Measurements from ENCODE around the gene COCH. TPM values are rescaled to one million over a fixed set of nuclear protein-coding genes. Genes with fewer than 3 reads are reported as not detected.

Gene COCH
- total RNA-seq, 1 experiment from 2014 or later: 6.7 TPM

DNA sequence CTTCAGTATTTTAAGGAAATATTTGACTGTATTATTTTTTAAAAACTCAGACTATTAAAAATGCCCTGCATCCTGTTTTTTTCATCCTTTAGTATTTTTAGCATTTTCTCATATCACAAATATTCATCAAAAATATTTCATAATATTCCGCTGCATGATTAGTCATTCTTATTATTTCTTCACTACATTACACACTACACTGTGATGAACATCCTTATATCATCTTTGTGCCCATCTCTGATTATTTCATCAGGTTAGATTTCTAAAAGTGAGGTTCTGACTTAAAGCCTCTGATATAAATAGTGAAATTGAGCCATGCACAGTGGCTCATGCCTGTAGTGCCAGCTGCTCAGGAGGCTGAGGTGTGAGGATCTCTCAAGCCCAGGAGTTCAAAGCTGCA, 8.1 kb downstream of the COCH start:
- no peak overlapping the region for H3K4me2 ChIP-seq (ENCODE audit: low read length)
- no peak overlapping the region for H3K27ac ChIP-seq (ENCODE audit: low read depth, low read length)
- H4K20me1 ChIP-seq (ENCODE audit: insufficient read depth): no peaks in the 10 kb centered on the region
- BruUV-seq (replicated peaks): no TSS peak
- DNase-seq (ENCODE audit: low read depth, low spot score) (no peak), ATAC-seq (no peak)
- H3K9ac ChIP-seq (ENCODE audit: low read length): no peak overlapping the region
- H2AFZ ChIP-seq (ENCODE audit: low read depth, low read length, poor library complexity, severe bottlenecking): no peak overlapping the region
- ChIA-PET CTCF (no interaction called here), RAD21 (ENCODE audit: low non-redundant PET in 1 of 2, low total read pairs in 2 of 2, uncharacterized antibody in 2 of 2, unreplicated experiment in 2 of 2) (no interaction called here), POLR2A (no interaction called here)
- H3K4me3 ChIP-seq (replicated peaks in 1 of 2; ENCODE audit: low read depth in 1 of 2, low read length in 2 of 2): no peak overlapping the region
- no peaks in the 10 kb centered on the region for H3K79me2 ChIP-seq (ENCODE audit: insufficient read depth, low read length)
- H3K27me3 ChIP-seq (ENCODE audit: insufficient read depth, low read length): no peaks in the 10 kb centered on the region
- no peaks in the 10 kb centered on the region for H3K4me1 ChIP-seq (ENCODE audit: control insufficient read depth in 1 of 2, insufficient read depth in 2 of 2, low read length in 2 of 2)
- H3K9me3 ChIP-seq (ENCODE audit: control insufficient read depth in 1 of 2, insufficient read depth in 1 of 2, low read depth in 1 of 2, low read length in 2 of 2): no peaks in the 10 kb centered on the region
- intact Hi-C loops (cut with micrococcal nuclease): no loop called here
- TF ChIP-seq TCF7L2 (IDR thresholded peaks at IDR 0.05; ENCODE audit: borderline replicate concordance, extremely low read depth, insufficient read depth, insufficient read length): no peak
- TF ChIP-seq, protein P1, sequence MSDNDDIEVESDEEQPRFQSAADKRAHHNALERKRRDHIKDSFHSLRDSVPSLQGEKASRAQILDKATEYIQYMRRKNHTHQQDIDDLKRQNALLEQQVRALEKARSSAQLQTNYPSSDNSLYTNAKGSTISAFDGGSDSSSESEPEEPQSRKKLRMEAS (IDR thresholded peaks at IDR 0.05): no peak
- no peak for TF ChIP-seq EZH2phosphoT487 (IDR thresholded peaks at IDR 0.05; ENCODE audit: borderline replicate concordance)
- TF ChIP-seq YY1 (IDR thresholded peaks at IDR 0.05; ENCODE audit: extremely low read depth, insufficient replicate concordance, low read depth, low read length): no peak
- no peak for TF ChIP-seq CEBPB (IDR thresholded peaks at IDR 0.05; ENCODE audit: low read depth)
- TF ChIP-seq EZH2 (IDR thresholded peaks at IDR 0.05): no peak
- H3K36me3 ChIP-seq (ENCODE audit: control insufficient read depth in 1 of 2, insufficient read depth in 2 of 2, low read length in 2 of 2): peaks cover 0 to 5% of the 10 kb centered on the region in 2 experiments; a peak in 1 of 4 replicates
- no peaks in the 10 kb centered on the region for H3K9me2 ChIP-seq (ENCODE audit: insufficient read depth)

- BruUV-seq (replicated peaks): no TSS peak
- H3K9me3 ChIP-seq (ENCODE audit: control insufficient read depth in 1 of 2, insufficient read depth in 1 of 2, low read depth in 1 of 2, low read length in 2 of 2): no peaks in the 10 kb centered on the region
- H3K9ac ChIP-seq (ENCODE audit: low read length): no peak overlapping the region
- no peaks in the 10 kb centered on the region for H4K20me1 ChIP-seq (ENCODE audit: insufficient read depth)
- H3K27ac ChIP-seq (ENCODE audit: low read depth, low read length): no peak overlapping the region
- H3K79me2 ChIP-seq (ENCODE audit: insufficient read depth, low read length): no peaks in the 10 kb centered on the region
- H2AFZ ChIP-seq (ENCODE audit: low read depth, low read length, poor library complexity, severe bottlenecking): no peak overlapping the region
- H3K4me1 ChIP-seq (ENCODE audit: control insufficient read depth in 1 of 2, insufficient read depth in 2 of 2, low read length in 2 of 2): no peaks in the 10 kb centered on the region
- ChIA-PET POLR2A (interaction anchor here (1.2 kb wide), 1 partner anchor 95 kb away, joined by 4 read pairs; no protein-coding TSS in a partner anchor), RAD21 (ENCODE audit: low non-redundant PET in 1 of 2, low total read pairs in 2 of 2, uncharacterized antibody in 2 of 2, unreplicated experiment in 2 of 2) (no interaction called here), CTCF (no interaction called here)
- H3K4me2 ChIP-seq (ENCODE audit: low read length): no peak overlapping the region
- no peaks in the 10 kb centered on the region for H3K27me3 ChIP-seq (ENCODE audit: insufficient read depth, low read length)
- H3K36me3 ChIP-seq (ENCODE audit: control insufficient read depth in 1 of 2, insufficient read depth in 2 of 2, low read length in 2 of 2): peaks cover 0 to 5% of the 10 kb centered on the region in 2 experiments; a peak in 1 of 4 replicates
- intact Hi-C loops (cut with micrococcal nuclease): no loop called here
- H3K4me3 ChIP-seq (replicated peaks in 1 of 2; ENCODE audit: low read depth in 1 of 2, low read length in 2 of 2): no peak overlapping the region
- DNase-seq (ENCODE audit: low read depth, low spot score) (no peak), ATAC-seq (no peak)
- no peaks in the 10 kb centered on the region for H3K9me2 ChIP-seq (ENCODE audit: insufficient read depth)
- TF ChIP-seq FOSL1 (IDR thresholded peaks at IDR 0.05; ENCODE audit: low read depth) (no peak), POLR2A (IDR thresholded peaks at IDR 0.05; ENCODE audit: borderline replicate concordance, extremely low read depth, insufficient read depth, insufficient read length) (no peak), CBX3 (IDR thresholded peaks at IDR 0.05; ENCODE audit: low read depth) (no peak), YY1 (IDR thresholded peaks at IDR 0.05; ENCODE audit: extremely low read depth, insufficient replicate concordance, low read depth, low read length) (no peak), POLR2AphosphoS5 (IDR thresholded peaks at IDR 0.05; ENCODE audit: low read depth, low read length) (no peak), EZH2 (IDR thresholded peaks at IDR 0.05) (no peak), ZFX (IDR thresholded peaks at IDR 0.05) (no peak), ELF1 (IDR thresholded peaks at IDR 0.05; ENCODE audit: borderline replicate concordance, low read depth) (no peak)
- TF ChIP-seq, protein P2, sequence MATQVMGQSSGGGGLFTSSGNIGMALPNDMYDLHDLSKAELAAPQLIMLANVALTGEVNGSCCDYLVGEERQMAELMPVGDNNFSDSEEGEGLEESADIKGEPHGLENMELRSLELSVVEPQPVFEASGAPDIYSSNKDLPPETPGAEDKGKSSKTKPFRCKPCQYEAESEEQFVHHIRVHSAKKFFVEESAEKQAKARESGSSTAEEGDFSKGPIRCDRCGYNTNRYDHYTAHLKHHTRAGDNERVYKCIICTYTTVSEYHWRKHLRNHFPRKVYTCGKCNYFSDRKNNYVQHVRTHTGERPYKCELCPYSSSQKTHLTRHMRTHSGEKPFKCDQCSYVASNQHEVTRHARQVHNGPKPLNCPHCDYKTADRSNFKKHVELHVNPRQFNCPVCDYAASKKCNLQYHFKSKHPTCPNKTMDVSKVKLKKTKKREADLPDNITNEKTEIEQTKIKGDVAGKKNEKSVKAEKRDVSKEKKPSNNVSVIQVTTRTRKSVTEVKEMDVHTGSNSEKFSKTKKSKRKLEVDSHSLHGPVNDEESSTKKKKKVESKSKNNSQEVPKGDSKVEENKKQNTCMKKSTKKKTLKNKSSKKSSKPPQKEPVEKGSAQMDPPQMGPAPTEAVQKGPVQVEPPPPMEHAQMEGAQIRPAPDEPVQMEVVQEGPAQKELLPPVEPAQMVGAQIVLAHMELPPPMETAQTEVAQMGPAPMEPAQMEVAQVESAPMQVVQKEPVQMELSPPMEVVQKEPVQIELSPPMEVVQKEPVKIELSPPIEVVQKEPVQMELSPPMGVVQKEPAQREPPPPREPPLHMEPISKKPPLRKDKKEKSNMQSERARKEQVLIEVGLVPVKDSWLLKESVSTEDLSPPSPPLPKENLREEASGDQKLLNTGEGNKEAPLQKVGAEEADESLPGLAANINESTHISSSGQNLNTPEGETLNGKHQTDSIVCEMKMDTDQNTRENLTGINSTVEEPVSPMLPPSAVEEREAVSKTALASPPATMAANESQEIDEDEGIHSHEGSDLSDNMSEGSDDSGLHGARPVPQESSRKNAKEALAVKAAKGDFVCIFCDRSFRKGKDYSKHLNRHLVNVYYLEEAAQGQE (IDR thresholded peaks at IDR 0.05; ENCODE audit: low read depth): no peak
- TF ChIP-seq, protein P3, sequence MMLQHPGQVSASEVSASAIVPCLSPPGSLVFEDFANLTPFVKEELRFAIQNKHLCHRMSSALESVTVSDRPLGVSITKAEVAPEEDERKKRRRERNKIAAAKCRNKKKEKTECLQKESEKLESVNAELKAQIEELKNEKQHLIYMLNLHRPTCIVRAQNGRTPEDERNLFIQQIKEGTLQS (IDR thresholded peaks at IDR 0.05): no peak
Observed at GRCh38 chr14:30883508-30884294, 9.3 kb downstream of the COCH start.

Data from HCT116 (cell line).